ENCODE results near the gene PLP2.

DNA sequence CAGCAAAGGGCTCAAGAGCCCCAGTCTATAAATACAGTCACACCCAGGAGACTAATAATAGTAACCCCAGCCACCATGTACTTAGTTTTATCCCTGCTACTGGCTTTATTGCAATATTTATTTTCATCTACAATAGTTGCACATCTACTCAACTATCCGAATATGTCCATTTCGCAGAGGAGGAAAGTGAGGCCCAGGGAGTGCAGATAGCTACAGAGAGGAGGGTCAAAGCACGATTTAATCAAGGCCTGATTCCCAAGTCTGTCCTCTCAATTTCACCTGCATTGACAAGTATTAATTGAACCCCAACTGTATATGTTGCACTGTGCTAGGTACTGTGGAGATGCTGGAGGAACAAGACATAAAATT is 4.0 kb upstream of the PLP2 start:
- TF ChIP-seq, protein P1, sequence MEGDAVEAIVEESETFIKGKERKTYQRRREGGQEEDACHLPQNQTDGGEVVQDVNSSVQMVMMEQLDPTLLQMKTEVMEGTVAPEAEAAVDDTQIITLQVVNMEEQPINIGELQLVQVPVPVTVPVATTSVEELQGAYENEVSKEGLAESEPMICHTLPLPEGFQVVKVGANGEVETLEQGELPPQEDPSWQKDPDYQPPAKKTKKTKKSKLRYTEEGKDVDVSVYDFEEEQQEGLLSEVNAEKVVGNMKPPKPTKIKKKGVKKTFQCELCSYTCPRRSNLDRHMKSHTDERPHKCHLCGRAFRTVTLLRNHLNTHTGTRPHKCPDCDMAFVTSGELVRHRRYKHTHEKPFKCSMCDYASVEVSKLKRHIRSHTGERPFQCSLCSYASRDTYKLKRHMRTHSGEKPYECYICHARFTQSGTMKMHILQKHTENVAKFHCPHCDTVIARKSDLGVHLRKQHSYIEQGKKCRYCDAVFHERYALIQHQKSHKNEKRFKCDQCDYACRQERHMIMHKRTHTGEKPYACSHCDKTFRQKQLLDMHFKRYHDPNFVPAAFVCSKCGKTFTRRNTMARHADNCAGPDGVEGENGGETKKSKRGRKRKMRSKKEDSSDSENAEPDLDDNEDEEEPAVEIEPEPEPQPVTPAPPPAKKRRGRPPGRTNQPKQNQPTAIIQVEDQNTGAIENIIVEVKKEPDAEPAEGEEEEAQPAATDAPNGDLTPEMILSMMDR (IDR thresholded peaks at IDR 0.05): no peak
- TF ChIP-seq POLR2AphosphoS5 (IDR thresholded peaks at IDR 0.05; ENCODE audit: low read depth, low read length) (no peak), SIN3A (IDR thresholded peaks at IDR 0.05; ENCODE audit: borderline replicate concordance, insufficient read depth, low read depth, low read length) (no peak)
- TF ChIP-seq, protein P2, sequence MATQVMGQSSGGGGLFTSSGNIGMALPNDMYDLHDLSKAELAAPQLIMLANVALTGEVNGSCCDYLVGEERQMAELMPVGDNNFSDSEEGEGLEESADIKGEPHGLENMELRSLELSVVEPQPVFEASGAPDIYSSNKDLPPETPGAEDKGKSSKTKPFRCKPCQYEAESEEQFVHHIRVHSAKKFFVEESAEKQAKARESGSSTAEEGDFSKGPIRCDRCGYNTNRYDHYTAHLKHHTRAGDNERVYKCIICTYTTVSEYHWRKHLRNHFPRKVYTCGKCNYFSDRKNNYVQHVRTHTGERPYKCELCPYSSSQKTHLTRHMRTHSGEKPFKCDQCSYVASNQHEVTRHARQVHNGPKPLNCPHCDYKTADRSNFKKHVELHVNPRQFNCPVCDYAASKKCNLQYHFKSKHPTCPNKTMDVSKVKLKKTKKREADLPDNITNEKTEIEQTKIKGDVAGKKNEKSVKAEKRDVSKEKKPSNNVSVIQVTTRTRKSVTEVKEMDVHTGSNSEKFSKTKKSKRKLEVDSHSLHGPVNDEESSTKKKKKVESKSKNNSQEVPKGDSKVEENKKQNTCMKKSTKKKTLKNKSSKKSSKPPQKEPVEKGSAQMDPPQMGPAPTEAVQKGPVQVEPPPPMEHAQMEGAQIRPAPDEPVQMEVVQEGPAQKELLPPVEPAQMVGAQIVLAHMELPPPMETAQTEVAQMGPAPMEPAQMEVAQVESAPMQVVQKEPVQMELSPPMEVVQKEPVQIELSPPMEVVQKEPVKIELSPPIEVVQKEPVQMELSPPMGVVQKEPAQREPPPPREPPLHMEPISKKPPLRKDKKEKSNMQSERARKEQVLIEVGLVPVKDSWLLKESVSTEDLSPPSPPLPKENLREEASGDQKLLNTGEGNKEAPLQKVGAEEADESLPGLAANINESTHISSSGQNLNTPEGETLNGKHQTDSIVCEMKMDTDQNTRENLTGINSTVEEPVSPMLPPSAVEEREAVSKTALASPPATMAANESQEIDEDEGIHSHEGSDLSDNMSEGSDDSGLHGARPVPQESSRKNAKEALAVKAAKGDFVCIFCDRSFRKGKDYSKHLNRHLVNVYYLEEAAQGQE (IDR thresholded peaks at IDR 0.05; ENCODE audit: insufficient read depth in 1 of 2, low read depth in 2 of 2, low read length in 1 of 2): no peak

All from Panc1 (cell line).